H1 (cell line): Measurements from ENCODE around the gene SMNDC1. TPM values are rescaled to one million over a fixed set of nuclear protein-coding genes. Genes with fewer than 3 reads are reported as not detected.

ENCODE experiments used
- CTCF ChIA-PET: fragments of 300-600 bp; sonication (Branson Sonifier 250); formaldehyde crosslinking; loops from one replicate; lab custom pipeline; 2021; ENCODE audit not compliant: partially characterized antibody; lab: Charles Lee
- POLR2A ChIA-PET: fragments of 300-600 bp; sonication (Branson Sonifier 250); formaldehyde crosslinking; loops from one replicate; lab custom pipeline; 2021; ENCODE audit warnings: inconsistent platforms; ENCODE audit not compliant: partially characterized antibody; lab: Charles Lee
- DNase-seq, 2 experiments: peaks; one replicate each; pipeline versions ENCODE4 v3.0.0 to v3.0.0-alpha.2; 2010 to 2022; ENCODE audit warnings: low spot score in 2 of 2, low read depth in 1 of 2, mixed read lengths in 1 of 2
- FAIRE-seq: peaks from 2 replicates; lab custom pipeline; 2011; peaks lifted over from hg19 to GRCh38; lab: Jason Lieb, UNC
- H2AFZ ChIP-seq: 2 replicates; pipeline ENCODE4 v1.8.1; 2012; ENCODE audit warnings: low read length, inconsistent platforms
- H2AK5ac ChIP-seq: 2 replicates; pipeline ENCODE4 v1.6.1; 2013; ENCODE audit warnings: low read depth, low read length
- H2BK120ac ChIP-seq: replicated peaks from 2 replicates; pipeline ENCODE3; 2013; ENCODE audit warnings: low read depth, low read length, inconsistent platforms
- H2BK12ac ChIP-seq: 2 replicates; pipeline ENCODE4 v1.6.1; 2013; ENCODE audit warnings: low read depth, low read length
- H2BK15ac ChIP-seq: 2 replicates; pipeline ENCODE4 v1.6.1; 2013; ENCODE audit warnings: low read length
- H2BK20ac ChIP-seq: 2 replicates; pipeline ENCODE4 v1.6.1; 2013; ENCODE audit warnings: low read length
- H2BK5ac ChIP-seq: 2 replicates; pipeline ENCODE4 v1.6.1; 2013; ENCODE audit warnings: low read depth, low read length
- H3K14ac ChIP-seq: 2 replicates; pipeline ENCODE4 v1.6.1; 2013; ENCODE audit warnings: inconsistent platforms; ENCODE audit not compliant: insufficient read length
- H3K18ac ChIP-seq: 2 replicates; pipeline ENCODE4 v1.6.1; 2013; ENCODE audit warnings: low read length; ENCODE audit errors: extremely low read depth
- H3K23ac ChIP-seq: 2 replicates; pipeline ENCODE4 v1.6.1; 2013; ENCODE audit warnings: inconsistent platforms; ENCODE audit not compliant: insufficient read length
- H3K23me2 ChIP-seq: 2 replicates; pipeline ENCODE4 v1.6.1; 2013; ENCODE audit warnings: low read depth, low read length
- H3K27ac ChIP-seq: 2 replicates; pipeline ENCODE4 v1.6.1; 2011; ENCODE audit warnings: low read depth, low read length, inconsistent platforms
- H3K27me3 ChIP-seq, 4 experiments: replicated peaks in 1 of 4; 1 replicate in 1 of 4; 2 replicates in 3 of 4; pipeline versions ENCODE4 v1.6.1 to v1.8.1; 2011 to 2013; ENCODE audit warnings: low read length in 3 of 4, mild to moderate bottlenecking in 3 of 4, inconsistent platforms in 2 of 4, mixed read lengths in 2 of 4, moderate library complexity in 1 of 4; ENCODE audit not compliant: control insufficient read depth in 3 of 4, insufficient read depth in 3 of 4; ENCODE audit errors: extremely low read depth in 1 of 4
- H3K36me3 ChIP-seq, 4 experiments: 2 replicates each; pipeline versions ENCODE4 v1.6.1 to v1.8.1; 2011 to 2013; ENCODE audit warnings: mild to moderate bottlenecking in 4 of 4, low read length in 3 of 4, moderate library complexity in 2 of 4, control low read depth in 1 of 4, inconsistent platforms in 1 of 4; ENCODE audit not compliant: insufficient read depth in 4 of 4, control insufficient read depth in 2 of 4
- H3K4ac ChIP-seq: replicated peaks from 2 replicates; pipeline ENCODE3; 2013; ENCODE audit warnings: low read length, low read depth, mixed read lengths, inconsistent platforms; ENCODE audit not compliant: insufficient read length
- H3K4me1 ChIP-seq, 4 experiments: replicated peaks in 1 of 4; 1 replicate in 1 of 4; 2 replicates in 3 of 4; pipeline versions ENCODE4 v1.6.1 to v1.8.1; 2011 to 2013; ENCODE audit warnings: low read length in 3 of 4, inconsistent platforms in 2 of 4, mixed read lengths in 1 of 4; ENCODE audit not compliant: insufficient read depth in 4 of 4, control insufficient read depth in 3 of 4
- H3K4me2 ChIP-seq, 2 experiments: 2 replicates each; pipeline versions ENCODE4 v1.6.1 to v1.8.1; 2011 to 2013; ENCODE audit warnings: low read depth in 2 of 2, low read length in 2 of 2, control low read depth in 1 of 2, inconsistent platforms in 1 of 2, mild to moderate bottlenecking in 1 of 2; ENCODE audit not compliant: insufficient read depth in 1 of 2
- H3K4me3 ChIP-seq, 4 experiments: fragments of 200-600, 300-600 bp in 1 of 4; sonication (generic), shearing (Covaris generic), sonication (Bioruptor Twin) in 1 of 4; 2 replicates each; pipeline versions ENCODE4 v1.5.1 to v1.8.1; 2011 to 2016; ENCODE audit warnings: low read length in 4 of 4, low read depth in 3 of 4, control low read depth in 2 of 4, inconsistent platforms in 2 of 4, mild to moderate bottlenecking in 2 of 4, mixed read lengths in 1 of 4, moderate library complexity in 1 of 4; ENCODE audit not compliant: insufficient read depth in 2 of 4; ENCODE audit errors: extremely low read depth in 1 of 4
- H3K56ac ChIP-seq: replicated peaks from 2 replicates; pipeline ENCODE3; 2013; ENCODE audit warnings: low read depth, mild to moderate bottlenecking, mixed read lengths, low read length, inconsistent platforms; ENCODE audit not compliant: insufficient read length
- H3K79me1 ChIP-seq: 2 replicates; pipeline ENCODE4 v1.6.1; 2013; ENCODE audit warnings: low read depth, low read length, control low read depth
- H3K79me2 ChIP-seq, 2 experiments: 2 replicates each; pipeline versions ENCODE4 v1.6.1 to v1.8.1; 2012 to 2013; ENCODE audit warnings: low read length in 2 of 2, mild to moderate bottlenecking in 2 of 2, inconsistent platforms in 1 of 2; ENCODE audit not compliant: insufficient read depth in 2 of 2, control insufficient read depth in 1 of 2
- H3K9ac ChIP-seq, 4 experiments: replicated peaks in 1 of 4; 1 replicate in 1 of 4; 2 replicates in 3 of 4; pipeline versions ENCODE4 v1.6.1 to v1.8.1; 2011 to 2013; ENCODE audit warnings: low read depth in 3 of 4, low read length in 3 of 4, control low read depth in 2 of 4, mild to moderate bottlenecking in 2 of 4, moderate library complexity in 2 of 4, inconsistent platforms in 1 of 4; ENCODE audit errors: extremely low read depth in 1 of 4
- H3K9me3 ChIP-seq, 2 experiments: 2 replicates each; pipeline versions ENCODE4 v1.6.1 to v1.8.1; 2012 to 2013; ENCODE audit warnings: mild to moderate bottlenecking in 2 of 2, moderate library complexity in 2 of 2, control low read depth in 1 of 2, inconsistent platforms in 1 of 2, low read depth in 1 of 2, low read length in 1 of 2, mixed read lengths in 1 of 2; ENCODE audit not compliant: insufficient read depth in 2 of 2
- H4K20me1 ChIP-seq, 2 experiments: replicated peaks in 1 of 2; 2 replicates each; pipeline versions ENCODE3 to v1.8.1; 2011 to 2013; ENCODE audit warnings: inconsistent platforms in 2 of 2, low read length in 2 of 2, mild to moderate bottlenecking in 1 of 2; ENCODE audit not compliant: insufficient read depth in 2 of 2, control insufficient read depth in 1 of 2
- H4K5ac ChIP-seq: 2 replicates; pipeline ENCODE4 v1.6.1; 2013; ENCODE audit warnings: low read length, low read depth, mixed read lengths, inconsistent platforms; ENCODE audit not compliant: insufficient read length
- H4K8ac ChIP-seq: 2 replicates; pipeline ENCODE4 v1.8.0; 2013; ENCODE audit warnings: mild to moderate bottlenecking, moderate library complexity, low read length, inconsistent platforms; ENCODE audit not compliant: insufficient read depth; ENCODE audit errors: extremely low read depth
- H4K91ac ChIP-seq: replicated peaks from 2 replicates; pipeline ENCODE3; 2013; ENCODE audit warnings: low read length, mixed read lengths, inconsistent platforms; ENCODE audit not compliant: insufficient read length
- ATF2 ChIP-seq: IDR thresholded peaks from 2 replicates; pipeline ENCODE4 v1.6.1; 2012; ENCODE audit warnings: low read length, inconsistent platforms
- BCL11A ChIP-seq, 2 experiments: IDR thresholded peaks; one replicate each; pipeline ENCODE4 v1.6.1; 2011; ENCODE audit warnings: low read depth in 2 of 2, low read length in 2 of 2, mild to moderate bottlenecking in 2 of 2
- EGR1 ChIP-seq: IDR thresholded peaks from 2 replicates; pipeline ENCODE4 v1.6.1; 2011; ENCODE audit warnings: low read depth, low read length, borderline replicate concordance
- EZH2 ChIP-seq: fragments of 200-600 bp; sonication (generic); IDR thresholded peaks from 2 replicates; pipeline ENCODE4 v1.7.1; 2012; ENCODE audit warnings: low read depth, mild to moderate bottlenecking, moderate library complexity, low read length, inconsistent platforms; ENCODE audit not compliant: severe bottlenecking
- FOSL1 ChIP-seq: IDR thresholded peaks from 2 replicates; pipeline ENCODE4 v1.6.1; 2011; ENCODE audit warnings: mild to moderate bottlenecking, low read depth, low read length, moderate library complexity; ENCODE audit not compliant: insufficient read depth
- KDM5A ChIP-seq: fragments of 200-600 bp; IDR thresholded peaks from 2 replicates; pipeline ENCODE4 v1.7.1; 2012; ENCODE audit warnings: mild to moderate bottlenecking, low read length, inconsistent platforms, mixed read lengths
- MAX ChIP-seq: IDR thresholded peaks from 2 replicates; pipeline ENCODE4 v1.6.1; 2012; ENCODE audit warnings: inconsistent platforms
- NRF1 ChIP-seq: IDR thresholded peaks from 2 replicates; pipeline ENCODE4 v1.6.1; 2011; ENCODE audit warnings: mild to moderate bottlenecking, low read depth, low read length, improper control_type of control experiment
- PHF8 ChIP-seq: fragments of 200-600 bp; sonication (generic); conservative IDR thresholded peaks from 2 replicates; pipeline ENCODE4 v1.7.1; 2012; ENCODE audit warnings: low read depth, mild to moderate bottlenecking, inconsistent platforms, low read length, moderate library complexity
- POU5F1 ChIP-seq: IDR thresholded peaks from 2 replicates; pipeline ENCODE4 v1.6.1; 2011; ENCODE audit warnings: low read depth, mild to moderate bottlenecking, low read length, moderate library complexity
- RFX5 ChIP-seq: IDR thresholded peaks from 2 replicates; pipeline ENCODE4 v1.6.1; 2011; ENCODE audit warnings: low read depth, low read length, improper control_type of control experiment, borderline replicate concordance
- SIRT6 ChIP-seq: IDR thresholded peaks from one replicate; pipeline ENCODE4 v1.7.1; 2012; ENCODE audit warnings: low read length, inconsistent platforms
- SRF ChIP-seq: IDR thresholded peaks from 2 replicates; pipeline ENCODE4 v1.6.1; 2011; ENCODE audit warnings: mild to moderate bottlenecking, low read depth, low read length, moderate library complexity
- WGBS, 2 experiments: shearing (Covaris generic) in 1 of 2; methylation state at CpG; one replicate each; pipeline versions ENCODE4 v1.1.6 to v1.1.7; 2013 to 2015; ENCODE audit warnings: low lambda C conversion rate in 2 of 2, mixed read lengths in 2 of 2, inconsistent platforms in 1 of 2, low coverage in 1 of 2, missing lambda C conversion rate in 1 of 2; ENCODE audit not compliant: insufficient replicate concordance in 2 of 2, insufficient coverage in 1 of 2, insufficient read length in 1 of 2; ENCODE audit errors: extremely low coverage in 1 of 2, missing lambda C conversion rate in 1 of 2; 5-methylcytosine and 5-hydroxymethylcytosine counted together
- polyA plus RNA-seq, 7 experiments: library from polyadenylated mRNA; depleted of rRNA in 3 of 7; stranded (reverse) in 5 of 7; unstranded in 2 of 7; fragments of >200 nt in 5 of 7; fragments of 200-250 nt in 2 of 7; gene quantifications; 1 replicate in 5 of 7; 2 replicates in 1 of 7; 4 replicates in 1 of 7; pipeline versions ENCODE4 v1.2.1 to v1.2.3, GENCODE V29; 2011 to 2013; ENCODE audit warnings: missing spikeins in 2 of 7, mixed read lengths in 2 of 7
- total RNA-seq: library from RNA; stranded (reverse); fragmentation: NEBNext Ultra II Directional; extraction: Animal tissue kit (Norgen Biotek cat#: 25700); gene quantifications from 2 replicates; pipeline ENCODE4 v1.2.1, GENCODE V29; 2021

The SMNDC1 gene
- total and polyA plus RNA-seq, 2 of the 8 experiments (the other 6 are each of a cell fraction or from before 2014, with no cell fraction given), result 8.1 to 48.6 TPM

GRCh38 chr10:110323503-110323902 lies 18.8 kb upstream of the SMNDC1 start:
- WGBS, 2 experiments, result 76% methylated on average over 2 of the region's 2 CpGs; no CpG with 5 or more reads in 1 of the 2 experiments
- no peak for DNase-seq
- no peaks in the 10 kb centered on the region for H3K79me1 ChIP-seq
- H3K4me2 ChIP-seq, result no peak overlapping the region
- no peak overlapping the region for H3K4me3 ChIP-seq
- no peak for FAIRE-seq
- ChIA-PET CTCF (interaction anchor here (1.1 to 3.6 kb wide), 8 partner anchors 9 to 223 kb away, joined by 3 to 14 read pairs (median 7); no protein-coding TSS in a partner anchor), POLR2A (interaction anchor here (0.8 to 1.1 kb wide), 2 partner anchors 20 to 216 kb away, joined by 3 read pairs; no protein-coding TSS in a partner anchor)
- no peak overlapping the region for H2BK20ac ChIP-seq
- H2BK120ac ChIP-seq, result no peak overlapping the region
- no peak overlapping the region for H4K5ac ChIP-seq
- no peaks in the 10 kb centered on the region for H4K20me1 ChIP-seq
- H3K27me3 ChIP-seq, result no peaks in the 10 kb centered on the region
- H3K4ac ChIP-seq, result no peak overlapping the region
- H3K4me1 ChIP-seq, result peaks cover 0 to 3% (median 0%) of the 10 kb centered on the region in 4 experiments; a peak in 2 of 7 replicates
- no peak overlapping the region for H3K18ac ChIP-seq
- no peaks in the 10 kb centered on the region for H3K79me2 ChIP-seq
- H3K36me3 ChIP-seq, result no peaks in the 10 kb centered on the region
- no peak overlapping the region for H2BK15ac ChIP-seq
- H3K23ac ChIP-seq, result no peak overlapping the region
- no peaks in the 10 kb centered on the region for H3K23me2 ChIP-seq
- no peak overlapping the region for H2BK5ac ChIP-seq
- H2AK5ac ChIP-seq, result no peak overlapping the region
- H3K9ac ChIP-seq, result no peak overlapping the region
- H3K14ac ChIP-seq, result no peak overlapping the region
- no peak overlapping the region for H3K27ac ChIP-seq
- no peak overlapping the region for H4K8ac ChIP-seq
- H2BK12ac ChIP-seq, result no peak overlapping the region
- H3K56ac ChIP-seq, result no peak overlapping the region
- H2AFZ ChIP-seq, result no peak overlapping the region
- H3K9me3 ChIP-seq, result peaks cover 3 to 4% of the 10 kb centered on the region in 2 experiments; a peak in 1 of 4 replicates
- no peak overlapping the region for H4K91ac ChIP-seq
- TF ChIP-seq MAX (no peak), EGR1 (no peak), NRF1 (no peak), RFX5 (no peak), EZH2 (no peak), SIRT6 (no peak), FOSL1 (no peak), PHF8 (no peak), KDM5A (no peak), SRF (no peak), BCL11A (IDR thresholded peaks at IDR 0.05; ENCODE audit: low read depth in 2 of 2, low read length in 2 of 2) (no peak), POU5F1 (no peak), ATF2 (no peak)
